LNCAP (cell line): ENCODE measurements around the gene NT5DC4.

Experiments used
- TF ChIP-seq, protein P1 (sequence below): fragments of 450-650 bp; IDR thresholded peaks from 2 replicates; pipeline ENCODE4 v1.5.1; 2017; ENCODE audit warnings: mild to moderate bottlenecking

NT5DC4 gene

GRCh38 chr2:112699984-112700667 lies 20.7 kb upstream of the NT5DC4 start:
- TF ChIP-seq, protein P1, sequence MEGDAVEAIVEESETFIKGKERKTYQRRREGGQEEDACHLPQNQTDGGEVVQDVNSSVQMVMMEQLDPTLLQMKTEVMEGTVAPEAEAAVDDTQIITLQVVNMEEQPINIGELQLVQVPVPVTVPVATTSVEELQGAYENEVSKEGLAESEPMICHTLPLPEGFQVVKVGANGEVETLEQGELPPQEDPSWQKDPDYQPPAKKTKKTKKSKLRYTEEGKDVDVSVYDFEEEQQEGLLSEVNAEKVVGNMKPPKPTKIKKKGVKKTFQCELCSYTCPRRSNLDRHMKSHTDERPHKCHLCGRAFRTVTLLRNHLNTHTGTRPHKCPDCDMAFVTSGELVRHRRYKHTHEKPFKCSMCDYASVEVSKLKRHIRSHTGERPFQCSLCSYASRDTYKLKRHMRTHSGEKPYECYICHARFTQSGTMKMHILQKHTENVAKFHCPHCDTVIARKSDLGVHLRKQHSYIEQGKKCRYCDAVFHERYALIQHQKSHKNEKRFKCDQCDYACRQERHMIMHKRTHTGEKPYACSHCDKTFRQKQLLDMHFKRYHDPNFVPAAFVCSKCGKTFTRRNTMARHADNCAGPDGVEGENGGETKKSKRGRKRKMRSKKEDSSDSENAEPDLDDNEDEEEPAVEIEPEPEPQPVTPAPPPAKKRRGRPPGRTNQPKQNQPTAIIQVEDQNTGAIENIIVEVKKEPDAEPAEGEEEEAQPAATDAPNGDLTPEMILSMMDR, result no peak

GRCh38 chr2:112701052-112701451 lies 19.8 kb upstream of the NT5DC4 start:
- TF ChIP-seq, protein P1, result no peak

DNA sequence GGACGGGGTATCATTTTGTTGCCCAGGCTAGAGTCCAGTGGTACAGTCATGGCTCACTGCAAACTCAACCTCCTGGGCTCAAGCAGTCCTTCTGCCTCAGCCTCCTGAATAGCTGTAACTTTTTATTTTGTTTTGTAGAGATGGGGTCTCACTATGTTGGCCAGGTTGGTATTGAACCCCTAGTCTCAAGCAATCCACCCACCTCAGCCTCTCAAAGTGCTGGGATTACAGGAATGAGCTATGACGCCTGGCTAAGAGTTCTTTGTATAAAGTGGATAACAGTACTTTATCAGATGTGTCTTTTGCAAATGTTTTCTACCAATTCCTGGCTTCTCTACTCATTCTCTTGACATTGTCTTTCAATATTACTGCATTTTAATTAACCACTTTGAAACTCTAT lies 17.1 kb upstream of the NT5DC4 start:
- TF ChIP-seq, protein P1, result no peak

DNA sequence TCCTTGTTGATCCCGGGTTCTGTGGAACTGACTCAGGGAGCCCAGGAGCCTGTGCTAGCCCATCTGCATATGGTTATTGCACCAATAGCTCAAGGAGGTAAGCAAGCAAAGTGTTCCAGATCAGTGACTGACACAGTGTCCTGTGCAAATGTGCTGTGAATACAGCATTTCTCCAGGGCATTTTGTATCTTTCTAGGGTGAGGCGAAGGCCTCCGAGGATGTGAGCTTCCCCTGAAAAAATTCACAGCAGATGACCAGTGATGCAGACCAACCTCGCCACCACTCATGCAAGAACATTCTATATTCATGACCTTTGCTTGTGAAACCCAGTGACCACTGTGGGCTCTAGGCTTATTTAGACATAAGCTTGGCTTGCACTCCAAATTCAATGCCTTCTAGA lies 15.2 kb upstream of the NT5DC4 start:
- TF ChIP-seq, protein P1, result no peak

- TF ChIP-seq, protein P1, result no peak
Measured at GRCh38 chr2:112706170-112706664, 14.6 kb upstream of the NT5DC4 start.

DNA sequence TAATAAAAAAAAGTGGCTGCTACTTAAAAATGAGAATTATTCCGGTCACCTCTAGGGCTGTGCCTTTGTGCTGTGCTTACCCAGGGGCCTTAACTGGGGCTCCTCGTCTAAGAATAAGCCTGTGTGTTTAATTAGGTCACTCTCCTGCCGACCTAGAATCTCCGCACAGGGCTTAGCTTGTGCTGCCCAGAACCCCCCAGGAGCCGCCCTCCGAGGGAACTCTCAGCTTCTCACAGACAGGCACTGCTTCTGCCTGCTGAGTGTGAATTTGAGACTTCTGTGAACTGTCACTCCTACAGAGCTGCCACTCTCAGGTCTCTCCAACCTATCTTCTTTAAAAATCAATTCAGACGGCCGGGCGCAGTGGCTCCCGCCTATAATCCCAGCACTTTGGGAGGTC lies 11.9 kb upstream of the NT5DC4 start:
- TF ChIP-seq, protein P1, result no peak

DNA sequence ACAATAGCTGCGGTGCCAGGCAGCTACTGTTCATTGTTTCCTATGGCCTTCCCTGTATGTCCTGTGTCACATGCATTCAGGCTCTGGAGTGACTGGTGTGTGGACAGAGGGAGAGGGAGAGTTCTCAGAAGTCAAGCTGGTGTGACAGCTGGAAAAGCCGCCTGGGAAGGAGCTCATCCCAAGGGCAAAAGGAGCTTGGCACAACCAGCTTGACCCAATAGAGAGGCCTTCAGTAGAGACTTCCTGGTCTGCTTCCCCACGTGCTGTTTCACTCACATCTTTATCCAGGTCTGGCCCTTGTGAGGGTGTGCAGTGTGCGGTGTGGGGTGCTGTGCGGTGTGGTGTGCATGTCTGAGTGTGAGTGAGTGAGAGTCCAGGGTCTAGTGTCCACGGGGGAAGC lies 11.1 kb upstream of the NT5DC4 start:
- TF ChIP-seq, protein P1, result no peak
